ENCODE data around the gene PRSS38. TPM values are rescaled to one million over a fixed set of nuclear protein-coding genes. Genes with fewer than 3 reads are reported as not detected.
"Not testable (repeated sequence)": the region's sequence is repeated elsewhere in the genome, so short reads cannot be mapped to it uniquely, and the experiment has no call there.

The PRSS38 gene
- total RNA-seq, 1 experiment from 2014 or later = not detected

- Histone ChIP-seq H3K79me2 (ENCODE audit: low read depth) (no peaks in the 10 kb centered on the region), H3F3A (ENCODE audit: insufficient read depth, low read depth) (no peaks in the 10 kb centered on the region), H3K4me1 (replicated peaks; ENCODE audit: insufficient read depth) (no peaks in the 10 kb centered on the region), H4K20me1 (ENCODE audit: insufficient read depth) (no peaks in the 10 kb centered on the region), H3K9me2 (ENCODE audit: insufficient read depth) (no peaks in the 10 kb centered on the region), H3K4me3 (no peak overlapping the region), H3K36me3 (ENCODE audit: low read depth) (no peaks in the 10 kb centered on the region), H3K27me3 (ENCODE audit: insufficient read depth, low read depth) (no peaks in the 10 kb centered on the region), H3K27ac (no peak overlapping the region), H3K4me2 (no peak overlapping the region), H2AFZ (no peak overlapping the region), H3K9me3 (ENCODE audit: insufficient read depth, low read depth) (no peaks in the 10 kb centered on the region; the same call in 1 of the 2 replicates)
- BruUV-seq (replicated peaks) = no TSS peak
- TF ChIP-seq, protein P1, sequence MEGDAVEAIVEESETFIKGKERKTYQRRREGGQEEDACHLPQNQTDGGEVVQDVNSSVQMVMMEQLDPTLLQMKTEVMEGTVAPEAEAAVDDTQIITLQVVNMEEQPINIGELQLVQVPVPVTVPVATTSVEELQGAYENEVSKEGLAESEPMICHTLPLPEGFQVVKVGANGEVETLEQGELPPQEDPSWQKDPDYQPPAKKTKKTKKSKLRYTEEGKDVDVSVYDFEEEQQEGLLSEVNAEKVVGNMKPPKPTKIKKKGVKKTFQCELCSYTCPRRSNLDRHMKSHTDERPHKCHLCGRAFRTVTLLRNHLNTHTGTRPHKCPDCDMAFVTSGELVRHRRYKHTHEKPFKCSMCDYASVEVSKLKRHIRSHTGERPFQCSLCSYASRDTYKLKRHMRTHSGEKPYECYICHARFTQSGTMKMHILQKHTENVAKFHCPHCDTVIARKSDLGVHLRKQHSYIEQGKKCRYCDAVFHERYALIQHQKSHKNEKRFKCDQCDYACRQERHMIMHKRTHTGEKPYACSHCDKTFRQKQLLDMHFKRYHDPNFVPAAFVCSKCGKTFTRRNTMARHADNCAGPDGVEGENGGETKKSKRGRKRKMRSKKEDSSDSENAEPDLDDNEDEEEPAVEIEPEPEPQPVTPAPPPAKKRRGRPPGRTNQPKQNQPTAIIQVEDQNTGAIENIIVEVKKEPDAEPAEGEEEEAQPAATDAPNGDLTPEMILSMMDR (conservative IDR thresholded peaks at IDR 0.05) = no peak
- TF ChIP-seq EZH2 (IDR thresholded peaks at IDR 0.05; ENCODE audit: low read depth) = no peak
- POLR2A ChIA-PET (ENCODE audit: unreplicated experiment) = no interaction called here
- CTCF ChIA-PET = no interaction called here
- no peak for DNase-seq
- intact Hi-C loops (cut with micrococcal nuclease; ENCODE audit: unreplicated experiment) = no loop called here
Observed at GRCh38 chr1:227845519-227845918, 30.0 kb downstream of the PRSS38 start.

GRCh38 chr1:227846265-227846858, 30.9 kb downstream of the PRSS38 start:
- POLR2A ChIA-PET (ENCODE audit: unreplicated experiment) = no interaction called here
- Histone ChIP-seq H3K27ac (no peak overlapping the region), H3K27me3 (ENCODE audit: insufficient read depth, low read depth) (no peaks in the 10 kb centered on the region), H3K9me3 (ENCODE audit: insufficient read depth, low read depth) (no peaks in the 10 kb centered on the region; the same call in 1 of the 2 replicates), H2AFZ (no peak overlapping the region), H3K4me2 (no peak overlapping the region), H4K20me1 (ENCODE audit: insufficient read depth) (no peaks in the 10 kb centered on the region), H3K36me3 (ENCODE audit: low read depth) (no peaks in the 10 kb centered on the region), H3K4me1 (replicated peaks; ENCODE audit: insufficient read depth) (no peaks in the 10 kb centered on the region), H3K4me3 (no peak overlapping the region), H3F3A (ENCODE audit: insufficient read depth, low read depth) (no peaks in the 10 kb centered on the region), H3K9me2 (ENCODE audit: insufficient read depth) (no peaks in the 10 kb centered on the region), H3K79me2 (ENCODE audit: low read depth) (no peaks in the 10 kb centered on the region)
- no peak for TF ChIP-seq EZH2 (IDR thresholded peaks at IDR 0.05; ENCODE audit: low read depth)
- TF ChIP-seq, protein P1 (conservative IDR thresholded peaks at IDR 0.05) = no peak
- intact Hi-C loops (cut with micrococcal nuclease; ENCODE audit: unreplicated experiment) = no loop called here
- CTCF ChIA-PET = no interaction called here
- no peak for DNase-seq
- no TSS peak for BruUV-seq (replicated peaks)

DNA sequence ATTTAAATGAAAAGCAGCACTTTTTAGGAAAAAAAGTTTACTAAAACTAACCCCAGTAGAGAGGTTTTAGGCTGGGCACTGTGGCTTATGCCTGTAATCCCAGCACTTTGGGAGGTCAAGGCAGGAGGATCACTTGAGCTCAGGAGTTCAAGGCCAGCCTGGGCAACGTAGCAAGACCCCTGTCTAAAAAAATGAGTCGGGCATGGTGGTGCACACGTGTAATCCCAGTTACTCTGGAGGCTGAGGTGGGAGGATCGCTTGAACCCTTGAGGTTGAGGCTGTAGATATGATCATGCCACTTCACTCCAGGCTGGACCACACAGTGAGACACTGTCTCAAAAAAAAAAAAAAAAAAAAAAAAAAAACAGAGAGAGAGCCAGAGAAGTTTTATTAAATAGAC, 31.6 kb downstream of the PRSS38 start:
- H3K9me2 ChIP-seq (ENCODE audit: insufficient read depth); H2AFZ ChIP-seq; H3K4me1 ChIP-seq (replicated peaks; ENCODE audit: insufficient read depth); H3K4me2 ChIP-seq; H3K27me3 ChIP-seq (ENCODE audit: insufficient read depth, low read depth); H3K79me2 ChIP-seq (ENCODE audit: low read depth); CTCF ChIA-PET; POLR2A ChIA-PET (ENCODE audit: unreplicated experiment); H3K4me3 ChIP-seq; intact Hi-C loops (cut with micrococcal nuclease; ENCODE audit: unreplicated experiment); H3K9me3 ChIP-seq (ENCODE audit: insufficient read depth, low read depth); H4K20me1 ChIP-seq (ENCODE audit: insufficient read depth); H3K36me3 ChIP-seq (ENCODE audit: low read depth); BruUV-seq (replicated peaks); H3K27ac ChIP-seq; H3F3A ChIP-seq (ENCODE audit: insufficient read depth, low read depth); DNase-seq: not testable (repeated sequence)

GRCh38 chr1:227848430-227848932, 33.0 kb downstream of the PRSS38 start:
- no peak overlapping the region for H3K4me2 ChIP-seq
- no peaks in the 10 kb centered on the region for H3K36me3 ChIP-seq (ENCODE audit: low read depth)
- intact Hi-C loops (cut with micrococcal nuclease; ENCODE audit: unreplicated experiment) = no loop called here
- DNase-seq = no peak
- no peak overlapping the region for H3K27ac ChIP-seq
- H3K9me2 ChIP-seq (ENCODE audit: insufficient read depth) = no peaks in the 10 kb centered on the region
- H3K27me3 ChIP-seq (ENCODE audit: insufficient read depth, low read depth) = no peaks in the 10 kb centered on the region
- no peak for TF ChIP-seq EZH2 (IDR thresholded peaks at IDR 0.05; ENCODE audit: low read depth)
- TF ChIP-seq, protein P1 (conservative IDR thresholded peaks at IDR 0.05) = no peak
- no TSS peak for BruUV-seq (replicated peaks)
- H3K9me3 ChIP-seq (ENCODE audit: insufficient read depth, low read depth) = no peaks in the 10 kb centered on the region; the same call in 1 of the 2 replicates
- no peaks in the 10 kb centered on the region for H3F3A ChIP-seq (ENCODE audit: insufficient read depth, low read depth)
- POLR2A ChIA-PET (ENCODE audit: unreplicated experiment) = no interaction called here
- CTCF ChIA-PET = no interaction called here
- H4K20me1 ChIP-seq (ENCODE audit: insufficient read depth) = no peaks in the 10 kb centered on the region
- H3K4me1 ChIP-seq (replicated peaks; ENCODE audit: insufficient read depth) = no peaks in the 10 kb centered on the region
- no peaks in the 10 kb centered on the region for H3K79me2 ChIP-seq (ENCODE audit: low read depth)
- H2AFZ ChIP-seq = no peak overlapping the region
- no peak overlapping the region for H3K4me3 ChIP-seq
